Mesendoderm (in vitro differentiated cells): ENCODE results near the gene SELPLG.

Experiments used
- DNase-seq: peaks from one replicate; pipeline ENCODE4 v3.0.0; 2013
- H2AK5ac ChIP-seq: 2 replicates; pipeline ENCODE4 v1.6.1; 2013; ENCODE audit warnings: low read length, inconsistent platforms
- H2BK120ac ChIP-seq: 2 replicates; pipeline ENCODE4 v1.6.1; 2013; ENCODE audit warnings: low read depth, mild to moderate bottlenecking, low read length, moderate library complexity, mixed read lengths
- H2BK15ac ChIP-seq: replicated peaks from 2 replicates; pipeline ENCODE4 v1.6.1; 2013; ENCODE audit warnings: low read depth, mild to moderate bottlenecking, moderate library complexity
- H2BK5ac ChIP-seq: 2 replicates; pipeline ENCODE4 v1.6.1; 2013; ENCODE audit warnings: low read length, inconsistent platforms
- H3K18ac ChIP-seq: 2 replicates; pipeline ENCODE4 v1.6.1; 2013; ENCODE audit warnings: mild to moderate bottlenecking, low read length, mixed read lengths
- H3K23ac ChIP-seq: one replicate; pipeline ENCODE4 v1.6.1; 2013; ENCODE audit warnings: low read length
- H3K27ac ChIP-seq: 2 replicates; pipeline ENCODE4 v1.5.1; 2013; ENCODE audit warnings: low read depth, mild to moderate bottlenecking, inconsistent platforms, low read length, moderate library complexity
- H3K27me3 ChIP-seq: 2 replicates; pipeline ENCODE4 v1.6.1; 2013; ENCODE audit warnings: low read length, control low read depth, mild to moderate bottlenecking, inconsistent platforms; ENCODE audit not compliant: insufficient read depth, poor library complexity
- H3K36me3 ChIP-seq: 2 replicates; pipeline ENCODE4 v1.6.1; 2013; ENCODE audit warnings: low read length, inconsistent platforms; ENCODE audit not compliant: control insufficient read depth, insufficient read depth
- H3K4ac ChIP-seq: one replicate; pipeline ENCODE4 v1.6.1; 2013; ENCODE audit warnings: low read depth, mild to moderate bottlenecking, low read length, moderate library complexity
- H3K4me1 ChIP-seq: 2 replicates; pipeline ENCODE4 v1.6.1; 2013; ENCODE audit warnings: low read depth, low read length, inconsistent platforms; ENCODE audit not compliant: control insufficient read depth
- H3K4me2 ChIP-seq: 2 replicates; pipeline ENCODE4 v1.6.1; 2013; ENCODE audit warnings: low read length
- H3K4me3 ChIP-seq: 2 replicates; pipeline ENCODE4 v1.5.1; 2013; ENCODE audit warnings: mild to moderate bottlenecking, low read length
- H3K56ac ChIP-seq: one replicate; pipeline ENCODE4 v1.6.1; 2013; ENCODE audit warnings: low read length
- H3K79me1 ChIP-seq: 2 replicates; pipeline ENCODE4 v1.6.1; 2013; ENCODE audit warnings: low read length, inconsistent platforms
- H3K79me2 ChIP-seq: 2 replicates; pipeline ENCODE4 v1.6.1; 2013; ENCODE audit warnings: mild to moderate bottlenecking, low read length; ENCODE audit not compliant: control insufficient read depth, insufficient read depth
- H3K9ac ChIP-seq: 2 replicates; pipeline ENCODE4 v1.6.1; 2013; ENCODE audit warnings: low read length, inconsistent platforms
- H4K5ac ChIP-seq: one replicate; pipeline ENCODE4 v1.6.1; 2013; ENCODE audit warnings: low read length
- H4K8ac ChIP-seq: one replicate; pipeline ENCODE4 v1.6.1; 2013; ENCODE audit warnings: low read depth, mild to moderate bottlenecking, control low read depth, low read length, moderate library complexity
- WGBS: extraction: QIAGEN DNeasy Blood & Tissue Kit; methylation state at CpG from one replicate; pipeline ENCODE4 v1.1.7; 2013; ENCODE audit warnings: low lambda C conversion rate, missing lambda C conversion rate; ENCODE audit not compliant: insufficient coverage; ENCODE audit errors: extremely low coverage; 5-methylcytosine and 5-hydroxymethylcytosine counted together

SELPLG gene

DNA sequence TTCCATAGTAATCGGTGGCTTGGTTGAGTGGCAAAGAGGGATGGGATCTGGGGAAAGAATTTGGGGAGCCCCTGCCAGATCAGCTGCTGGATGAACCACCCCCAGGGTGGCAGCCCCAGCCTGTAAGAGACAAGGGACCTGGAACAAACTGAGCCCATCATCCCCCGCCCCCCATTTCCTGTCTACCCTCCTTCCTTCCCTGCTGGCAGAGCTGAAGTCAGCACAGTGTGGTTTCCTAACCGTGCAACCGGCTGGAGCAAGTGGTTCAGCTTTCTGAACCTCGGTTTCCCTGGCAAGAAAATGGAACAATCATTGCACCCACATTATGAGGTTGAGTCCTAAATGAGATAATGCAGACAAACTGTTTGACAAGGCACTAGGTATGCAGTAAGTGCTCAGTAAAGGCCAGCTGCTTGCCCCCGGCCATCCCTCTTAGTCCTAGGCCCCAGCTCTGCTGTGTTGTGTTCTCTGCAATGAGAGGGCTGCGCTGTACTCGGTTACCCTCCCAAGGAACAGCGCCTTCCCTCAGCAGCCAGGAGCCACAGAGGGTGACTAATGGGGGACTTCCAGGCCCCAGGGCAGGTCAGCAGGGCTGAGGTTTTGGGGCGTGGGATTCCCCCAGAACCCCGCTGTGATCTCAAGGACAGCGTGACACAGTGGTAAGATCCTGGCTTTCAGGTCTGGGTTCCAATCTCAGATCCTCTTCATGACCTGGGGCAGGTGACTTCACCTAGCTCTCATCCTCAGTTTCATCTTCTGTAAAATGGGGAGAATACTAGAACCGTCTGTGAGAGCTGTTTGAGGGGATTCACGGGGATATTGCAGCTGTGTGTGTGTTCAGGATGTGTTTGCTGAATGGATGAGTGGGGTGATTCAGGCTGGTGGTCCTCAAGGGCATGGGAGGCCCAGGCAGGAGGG is 16.5 kb downstream of the SELPLG start:
- H3K4me3 ChIP-seq = no peak overlapping the region
- no peaks in the 10 kb centered on the region for H3K36me3 ChIP-seq
- H3K79me1 ChIP-seq = no peaks in the 10 kb centered on the region
- no CpG with 5 or more reads among the region's 14 CpGs for WGBS
- H3K9ac ChIP-seq = no peak overlapping the region
- H3K27me3 ChIP-seq = no peaks in the 10 kb centered on the region
- no peak overlapping the region for H2AK5ac ChIP-seq
- no peak for DNase-seq
- H3K18ac ChIP-seq = no peak overlapping the region
- H3K4ac ChIP-seq = no peak overlapping the region
- H3K79me2 ChIP-seq = no peaks in the 10 kb centered on the region
- H2BK120ac ChIP-seq = no peak overlapping the region
- no peak overlapping the region for H4K8ac ChIP-seq
- no peak overlapping the region for H3K23ac ChIP-seq
- no peak overlapping the region for H4K5ac ChIP-seq
- H2BK5ac ChIP-seq = no peak overlapping the region
- no peak overlapping the region for H2BK15ac ChIP-seq
- H3K4me1 ChIP-seq = no peaks in the 10 kb centered on the region
- no peak overlapping the region for H3K4me2 ChIP-seq
- no peak overlapping the region for H3K56ac ChIP-seq
- H3K27ac ChIP-seq = no peak overlapping the region

DNA sequence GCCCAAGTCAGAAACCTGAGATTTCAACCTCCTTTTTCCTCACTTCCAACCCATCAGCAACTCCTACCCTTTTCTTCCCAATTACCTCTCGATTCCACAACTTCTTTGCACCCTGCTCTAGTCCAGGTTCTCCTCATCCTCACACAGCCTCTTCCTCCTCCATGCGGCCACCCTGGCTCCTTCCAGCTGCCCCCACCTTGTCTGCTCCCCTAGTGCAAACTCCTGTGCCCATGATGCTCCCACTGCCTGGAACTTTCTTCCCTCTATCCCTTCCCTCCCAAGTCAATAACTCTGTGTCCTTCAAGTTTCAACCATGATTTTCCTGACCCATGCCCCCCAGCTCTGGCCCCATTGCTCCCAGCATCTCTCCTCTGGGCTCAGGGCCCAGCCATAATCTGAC is 17.3 kb downstream of the SELPLG start:
- Histone ChIP-seq H3K56ac (no peak overlapping the region), H3K27ac (no peak overlapping the region), H3K23ac (no peak overlapping the region), H3K79me1 (no peaks in the 10 kb centered on the region), H2AK5ac (no peak overlapping the region), H2BK120ac (no peak overlapping the region), H3K4me2 (no peak overlapping the region), H3K9ac (no peak overlapping the region), H4K8ac (no peak overlapping the region), H3K79me2 (no peaks in the 10 kb centered on the region), H3K4me1 (no peaks in the 10 kb centered on the region), H3K18ac (no peak overlapping the region), H3K27me3 (no peaks in the 10 kb centered on the region), H3K4me3 (no peak overlapping the region), H2BK5ac (no peak overlapping the region), H3K4ac (no peak overlapping the region), H2BK15ac (no peak overlapping the region), H3K36me3 (no peaks in the 10 kb centered on the region), H4K5ac (no peak overlapping the region)
- DNase-seq = no peak
- 100% methylated on average over 1 of the region's 2 CpGs for WGBS

DNA sequence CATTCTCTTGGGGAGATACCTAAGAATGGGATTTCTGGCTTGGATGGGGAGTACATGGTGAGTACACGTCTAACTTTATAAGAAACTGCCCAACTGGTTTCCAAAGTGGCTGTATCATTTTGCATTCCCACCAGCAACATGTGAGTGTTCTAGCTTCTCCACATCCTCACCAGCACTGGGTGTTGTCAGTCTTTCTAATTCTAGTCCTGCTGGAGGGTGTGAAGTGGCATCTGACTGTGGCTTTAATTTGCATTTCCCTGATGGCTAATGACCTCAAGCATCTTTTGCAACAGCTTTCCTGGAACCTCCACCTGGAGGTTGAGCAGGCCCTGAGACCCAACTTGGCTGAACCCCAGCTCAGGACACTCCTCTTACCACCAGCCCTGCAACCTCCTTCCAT is 17.8 kb downstream of the SELPLG start:
- Histone ChIP-seq H3K4me2 (no peak overlapping the region), H3K79me1 (no peaks in the 10 kb centered on the region), H3K56ac (no peak overlapping the region), H3K79me2 (no peaks in the 10 kb centered on the region), H3K27ac (no peak overlapping the region), H2BK120ac (no peak overlapping the region), H2AK5ac (no peak overlapping the region), H3K4me1 (no peaks in the 10 kb centered on the region), H3K9ac (no peak overlapping the region), H3K23ac (no peak overlapping the region), H3K36me3 (no peaks in the 10 kb centered on the region), H2BK5ac (no peak overlapping the region), H2BK15ac (no peak overlapping the region), H3K27me3 (no peaks in the 10 kb centered on the region), H3K4ac (no peak overlapping the region), H3K4me3 (no peak overlapping the region), H4K5ac (no peak overlapping the region), H4K8ac (no peak overlapping the region), H3K18ac (no peak overlapping the region)
- WGBS = no CpG with 5 or more reads among the region's 1 CpG
- no peak for DNase-seq

DNA sequence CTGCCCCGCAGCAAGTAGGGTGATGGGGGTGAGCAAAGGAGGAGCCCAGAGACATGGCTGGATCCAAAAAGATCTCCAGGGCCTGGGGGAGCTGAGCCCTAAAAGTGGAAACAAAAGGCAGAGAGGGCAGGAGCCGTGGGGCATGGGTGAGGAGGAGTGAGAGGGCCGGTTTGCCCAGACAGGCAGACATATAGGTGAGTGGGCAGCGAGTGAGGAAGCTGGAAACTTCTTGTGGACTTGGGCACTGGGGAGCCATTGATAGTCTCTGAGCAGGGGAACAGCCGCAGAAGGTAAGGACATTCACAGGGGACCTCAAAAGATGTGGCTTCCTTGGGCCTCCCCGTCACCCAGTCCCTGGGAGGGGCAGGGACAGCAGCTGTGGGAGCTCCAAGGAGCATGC is 19.1 kb downstream of the SELPLG start:
- Histone ChIP-seq H3K36me3 (no peaks in the 10 kb centered on the region), H2AK5ac (no peak overlapping the region), H3K79me2 (no peaks in the 10 kb centered on the region), H2BK5ac (no peak overlapping the region), H3K56ac (no peak overlapping the region), H3K79me1 (no peaks in the 10 kb centered on the region), H3K18ac (no peak overlapping the region), H4K8ac (no peak overlapping the region), H3K27me3 (no peaks in the 10 kb centered on the region), H4K5ac (no peak overlapping the region), H3K9ac (no peak overlapping the region), H3K4me2 (no peak overlapping the region), H3K4me3 (no peak overlapping the region), H2BK120ac (no peak overlapping the region), H2BK15ac (no peak overlapping the region), H3K23ac (no peak overlapping the region), H3K4me1 (no peaks in the 10 kb centered on the region), H3K27ac (no peak overlapping the region), H3K4ac (no peak overlapping the region)
- DNase-seq = no peak
- WGBS = no CpG with 5 or more reads among the region's 6 CpGs

DNA sequence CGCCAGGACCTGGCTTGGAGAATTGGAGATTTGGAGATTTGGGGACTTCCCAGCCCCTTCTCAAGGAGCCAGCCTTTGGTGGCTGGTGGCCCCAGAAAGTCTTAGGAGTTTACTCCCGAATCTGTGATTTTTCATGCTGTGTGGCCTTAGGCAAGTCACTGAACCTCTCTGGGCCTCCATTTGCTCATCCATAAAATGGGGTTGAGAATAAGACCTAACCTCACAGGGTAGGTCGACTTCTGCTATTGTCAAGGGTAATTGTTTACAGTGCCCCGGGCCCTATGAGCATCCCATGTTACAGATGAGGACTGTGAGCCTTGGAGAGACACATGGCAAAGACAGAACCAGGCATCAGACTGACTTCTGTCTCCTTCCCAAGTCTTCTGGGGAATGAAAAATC is 19.7 kb downstream of the SELPLG start:
- H3K36me3 ChIP-seq = no peaks in the 10 kb centered on the region
- H3K4me1 ChIP-seq = no peaks in the 10 kb centered on the region
- H4K8ac ChIP-seq = no peak overlapping the region
- no peak for DNase-seq
- H3K18ac ChIP-seq = no peak overlapping the region
- no peak overlapping the region for H4K5ac ChIP-seq
- H2BK5ac ChIP-seq = no peak overlapping the region
- no peaks in the 10 kb centered on the region for H3K79me1 ChIP-seq
- H3K27ac ChIP-seq = no peak overlapping the region
- H3K9ac ChIP-seq = no peak overlapping the region
- no peak overlapping the region for H3K4ac ChIP-seq
- H3K79me2 ChIP-seq = no peaks in the 10 kb centered on the region
- H3K27me3 ChIP-seq = no peaks in the 10 kb centered on the region
- H2BK120ac ChIP-seq = no peak overlapping the region
- H3K56ac ChIP-seq = no peak overlapping the region
- H2BK15ac ChIP-seq = no peak overlapping the region
- H3K4me3 ChIP-seq = no peak overlapping the region
- no peak overlapping the region for H3K4me2 ChIP-seq
- H2AK5ac ChIP-seq = no peak overlapping the region
- no CpG with 5 or more reads among the region's 4 CpGs for WGBS
- no peak overlapping the region for H3K23ac ChIP-seq

DNA sequence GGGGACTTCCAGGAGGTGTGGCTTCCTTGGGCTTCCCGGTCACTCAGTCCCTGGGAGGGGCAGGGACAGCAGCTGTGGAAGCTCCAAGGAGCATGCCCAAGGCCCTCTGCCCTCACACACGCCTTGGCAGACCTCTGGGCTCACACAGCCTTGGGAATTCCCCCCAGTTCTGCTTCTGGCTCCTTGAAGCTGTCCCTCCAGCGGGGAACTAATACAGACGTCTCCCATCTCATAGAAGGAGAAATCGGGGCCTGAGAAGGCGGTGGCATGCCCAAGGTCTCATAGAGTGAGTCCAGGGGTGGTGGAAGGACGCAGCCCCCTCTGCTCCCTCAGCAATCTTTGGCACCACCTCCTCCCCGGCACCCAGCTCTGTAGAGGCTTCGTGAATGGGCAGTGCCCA is 20.1 kb downstream of the SELPLG start:
- Histone ChIP-seq H3K79me1 (no peaks in the 10 kb centered on the region), H4K5ac (no peak overlapping the region), H3K18ac (no peak overlapping the region), H3K36me3 (no peaks in the 10 kb centered on the region), H3K56ac (no peak overlapping the region), H2BK5ac (no peak overlapping the region), H2BK120ac (no peak overlapping the region), H2AK5ac (no peak overlapping the region), H3K79me2 (no peaks in the 10 kb centered on the region), H2BK15ac (no peak overlapping the region), H3K9ac (no peak overlapping the region), H3K4ac (no peak overlapping the region), H4K8ac (no peak overlapping the region), H3K27ac (no peak overlapping the region), H3K4me3 (no peak overlapping the region), H3K23ac (no peak overlapping the region), H3K4me2 (no peak overlapping the region), H3K4me1 (no peaks in the 10 kb centered on the region), H3K27me3 (no peaks in the 10 kb centered on the region)
- DNase-seq = no peak
- no CpG with 5 or more reads among the region's 9 CpGs for WGBS
